ENCODE measurements around the gene TEAD4. TPM values are rescaled to one million over a fixed set of nuclear protein-coding genes. Genes with fewer than 3 reads are reported as not detected.

Gene TEAD4
- total and polyA plus RNA-seq, 2 donors (not counting 1 experiment from before 2014, with no cell fraction given) = 6.3 to 14.3 TPM

GRCh38 chr12:3034067-3034750, 75.0 kb downstream of the TEAD4 start:
- H3K9ac ChIP-seq (ENCODE audit: insufficient read depth, low read length) = no peak overlapping the region
- no peaks in the 10 kb centered on the region for H3K27me3 ChIP-seq (ENCODE audit: control insufficient read depth, insufficient read depth, low read length)
- no peak overlapping the region for H3K4me3 ChIP-seq (replicated peaks in 1 of 4; ENCODE audit: control extremely low read depth in 1 of 4, insufficient read depth in 1 of 4, low read depth in 3 of 4, low read length in 4 of 4)
- H4K20me1 ChIP-seq (ENCODE audit: control insufficient read depth, extremely low read depth, insufficient read depth, low read length) = no peaks in the 10 kb centered on the region
- TF ChIP-seq EZH2 (IDR thresholded peaks at IDR 0.05; ENCODE audit: low read length, missing control alignments) = no peak
- TF ChIP-seq, protein P1, sequence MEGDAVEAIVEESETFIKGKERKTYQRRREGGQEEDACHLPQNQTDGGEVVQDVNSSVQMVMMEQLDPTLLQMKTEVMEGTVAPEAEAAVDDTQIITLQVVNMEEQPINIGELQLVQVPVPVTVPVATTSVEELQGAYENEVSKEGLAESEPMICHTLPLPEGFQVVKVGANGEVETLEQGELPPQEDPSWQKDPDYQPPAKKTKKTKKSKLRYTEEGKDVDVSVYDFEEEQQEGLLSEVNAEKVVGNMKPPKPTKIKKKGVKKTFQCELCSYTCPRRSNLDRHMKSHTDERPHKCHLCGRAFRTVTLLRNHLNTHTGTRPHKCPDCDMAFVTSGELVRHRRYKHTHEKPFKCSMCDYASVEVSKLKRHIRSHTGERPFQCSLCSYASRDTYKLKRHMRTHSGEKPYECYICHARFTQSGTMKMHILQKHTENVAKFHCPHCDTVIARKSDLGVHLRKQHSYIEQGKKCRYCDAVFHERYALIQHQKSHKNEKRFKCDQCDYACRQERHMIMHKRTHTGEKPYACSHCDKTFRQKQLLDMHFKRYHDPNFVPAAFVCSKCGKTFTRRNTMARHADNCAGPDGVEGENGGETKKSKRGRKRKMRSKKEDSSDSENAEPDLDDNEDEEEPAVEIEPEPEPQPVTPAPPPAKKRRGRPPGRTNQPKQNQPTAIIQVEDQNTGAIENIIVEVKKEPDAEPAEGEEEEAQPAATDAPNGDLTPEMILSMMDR (conservative IDR thresholded peaks at IDR 0.05 in 1 of 2, IDR thresholded peaks at IDR 0.05 in 1 of 2; ENCODE audit: low read depth in 1 of 2, low read length in 2 of 2) = peak; percentile 67 to 82
- no peaks in the 10 kb centered on the region for H3K4me1 ChIP-seq (ENCODE audit: control insufficient read depth, extremely low read depth, insufficient read depth, low read length)
- peaks cover 3% of the 10 kb centered on the region for H3K36me3 ChIP-seq (ENCODE audit: control insufficient read depth, insufficient read depth, low read length)
- no peak overlapping the region for H3K4me2 ChIP-seq (ENCODE audit: extremely low read depth, insufficient read depth, low read length)
- no peak overlapping the region for H3K27ac ChIP-seq (ENCODE audit: insufficient read depth, low read length)
- H2AFZ ChIP-seq (ENCODE audit: low read length) = no peak overlapping the region
- no peaks in the 10 kb centered on the region for H3K9me3 ChIP-seq (ENCODE audit: control insufficient read depth, insufficient read depth, low read depth, low read length)
- H3K79me2 ChIP-seq (ENCODE audit: control insufficient read depth, insufficient read depth, low read length) = no peaks in the 10 kb centered on the region
- DNase-seq (ENCODE audit: low read depth in 2 of 2) = peak; percentile 57 to 70

GRCh38 chr12:3035171-3035570, 76.0 kb downstream of the TEAD4 start:
- Histone ChIP-seq H3K27ac (ENCODE audit: insufficient read depth, low read length) (no peak overlapping the region), H3K79me2 (ENCODE audit: control insufficient read depth, insufficient read depth, low read length) (no peaks in the 10 kb centered on the region), H3K9me3 (ENCODE audit: control insufficient read depth, insufficient read depth, low read depth, low read length) (no peaks in the 10 kb centered on the region), H4K20me1 (ENCODE audit: control insufficient read depth, extremely low read depth, insufficient read depth, low read length) (no peaks in the 10 kb centered on the region), H2AFZ (ENCODE audit: low read length) (no peak overlapping the region), H3K27me3 (ENCODE audit: control insufficient read depth, insufficient read depth, low read length) (no peaks in the 10 kb centered on the region), H3K4me3 (replicated peaks in 1 of 4; ENCODE audit: control extremely low read depth in 1 of 4, insufficient read depth in 1 of 4, low read depth in 3 of 4, low read length in 4 of 4) (no peak overlapping the region), H3K36me3 (ENCODE audit: control insufficient read depth, insufficient read depth, low read length) (peaks cover 3% of the 10 kb centered on the region), H3K9ac (ENCODE audit: insufficient read depth, low read length) (no peak overlapping the region), H3K4me1 (ENCODE audit: control insufficient read depth, extremely low read depth, insufficient read depth, low read length) (no peaks in the 10 kb centered on the region), H3K4me2 (ENCODE audit: extremely low read depth, insufficient read depth, low read length) (no peak overlapping the region)
- no peak for TF ChIP-seq EZH2 (IDR thresholded peaks at IDR 0.05; ENCODE audit: low read length, missing control alignments)
- TF ChIP-seq, protein P1 (conservative IDR thresholded peaks at IDR 0.05 in 1 of 2, IDR thresholded peaks at IDR 0.05 in 1 of 2; ENCODE audit: low read depth in 1 of 2, low read length in 2 of 2) = no peak
- peak in 1 of 2 donors; percentile 24 for DNase-seq (ENCODE audit: low read depth in 2 of 2)

DNA sequence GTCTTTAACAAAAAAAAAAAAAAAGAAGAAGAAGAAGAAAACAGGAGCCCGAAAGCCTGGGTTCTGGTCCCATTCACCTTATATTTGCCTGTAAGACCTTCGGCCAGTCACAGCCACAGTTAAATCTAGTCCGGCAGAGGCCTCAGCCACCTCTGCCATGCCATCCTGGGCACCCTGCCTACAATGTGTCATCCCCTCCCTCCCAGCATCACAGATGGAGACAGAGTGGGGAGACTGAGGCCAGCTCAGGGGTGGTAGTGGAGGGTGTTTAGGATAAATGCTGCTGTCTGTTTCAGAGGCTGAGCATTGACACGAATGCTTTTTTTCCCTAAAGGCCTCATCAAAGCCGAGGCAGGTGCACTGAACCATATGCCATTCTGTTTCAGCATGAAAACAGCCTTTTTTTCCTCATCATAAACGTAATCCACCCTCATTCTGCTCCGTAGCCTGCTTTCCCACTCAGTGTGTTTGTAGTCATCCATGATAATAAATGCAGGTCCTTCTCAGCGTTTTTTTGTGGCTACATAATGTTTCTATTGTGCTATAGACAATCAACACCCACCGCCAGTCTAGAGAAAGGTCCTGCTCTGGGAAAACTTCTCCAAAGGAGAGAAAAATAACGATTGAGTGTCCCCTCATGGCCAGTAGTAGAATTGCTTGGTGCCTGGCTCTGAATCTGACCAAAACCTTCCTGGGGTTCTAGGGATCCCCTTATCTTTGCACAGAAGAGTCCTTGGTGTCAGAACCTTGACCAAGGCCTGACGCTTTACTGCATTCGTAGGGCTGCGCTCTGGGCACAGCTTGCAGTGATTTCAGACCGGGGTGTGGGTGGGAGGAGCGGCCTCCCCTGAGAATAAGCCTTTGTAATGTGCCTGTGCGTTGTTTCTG, 76.9 kb downstream of the TEAD4 start:
- Histone ChIP-seq H3K9ac (ENCODE audit: insufficient read depth, low read length) (no peak overlapping the region), H3K4me3 (replicated peaks in 1 of 4; ENCODE audit: control extremely low read depth in 1 of 4, insufficient read depth in 1 of 4, low read depth in 3 of 4, low read length in 4 of 4) (no peak overlapping the region), H3K4me1 (ENCODE audit: control insufficient read depth, extremely low read depth, insufficient read depth, low read length) (no peaks in the 10 kb centered on the region), H2AFZ (ENCODE audit: low read length) (no peak overlapping the region), H3K27me3 (ENCODE audit: control insufficient read depth, insufficient read depth, low read length) (no peaks in the 10 kb centered on the region), H3K36me3 (ENCODE audit: control insufficient read depth, insufficient read depth, low read length) (peaks cover 8% of the 10 kb centered on the region), H3K4me2 (ENCODE audit: extremely low read depth, insufficient read depth, low read length) (no peak overlapping the region), H3K27ac (ENCODE audit: insufficient read depth, low read length) (no peak overlapping the region), H3K79me2 (ENCODE audit: control insufficient read depth, insufficient read depth, low read length) (no peaks in the 10 kb centered on the region), H3K9me3 (ENCODE audit: control insufficient read depth, insufficient read depth, low read depth, low read length) (no peaks in the 10 kb centered on the region), H4K20me1 (ENCODE audit: control insufficient read depth, extremely low read depth, insufficient read depth, low read length) (no peaks in the 10 kb centered on the region)
- TF ChIP-seq EZH2 (IDR thresholded peaks at IDR 0.05; ENCODE audit: low read length, missing control alignments) = no peak
- TF ChIP-seq, protein P1 (conservative IDR thresholded peaks at IDR 0.05 in 1 of 2, IDR thresholded peaks at IDR 0.05 in 1 of 2; ENCODE audit: low read depth in 1 of 2, low read length in 2 of 2) = peak; percentile 43 to 59
- peak in 1 of 2 donors; percentile 30 for DNase-seq (ENCODE audit: low read depth in 2 of 2)
